ENCODE data around the gene SPRED1. TPM values are rescaled to one million over a fixed set of nuclear protein-coding genes. Genes with fewer than 3 reads are reported as not detected.

SPRED1 gene
- total RNA-seq, 2 donors from 2014 or later: 0.89 to 1.1 TPM

Other genes with a start within 250 kb of the SPRED1 start
- 10 to 100 TPM; 24.1 to 36.8 TPM for gene FAM98B, start 201.3 kb downstream of the SPRED1 start, total RNA-seq

Measured in natural killer cell treated with Interleukin-12 subunit alpha and Interleukin-12 subunit beta and Interleukin-15 and Interleukin-18, amount 100 ng/mL, for 72 hours (primary cell).